HK-2 (cell line): Measurements from ENCODE around the gene APPBP2.
A peak's percentile ranks its signal among the peaks of the same experiment; 100 is the strongest.
"Not testable (repeated sequence)": the region's sequence is repeated elsewhere in the genome, so short reads cannot be mapped to it uniquely, and the experiment has no call there.

Experiments
- DNase-seq: peaks from one replicate; pipeline ENCODE4 v3.0.0-alpha.2; 2018; ENCODE audit not compliant: unreplicated experiment

The APPBP2 gene

DNA sequence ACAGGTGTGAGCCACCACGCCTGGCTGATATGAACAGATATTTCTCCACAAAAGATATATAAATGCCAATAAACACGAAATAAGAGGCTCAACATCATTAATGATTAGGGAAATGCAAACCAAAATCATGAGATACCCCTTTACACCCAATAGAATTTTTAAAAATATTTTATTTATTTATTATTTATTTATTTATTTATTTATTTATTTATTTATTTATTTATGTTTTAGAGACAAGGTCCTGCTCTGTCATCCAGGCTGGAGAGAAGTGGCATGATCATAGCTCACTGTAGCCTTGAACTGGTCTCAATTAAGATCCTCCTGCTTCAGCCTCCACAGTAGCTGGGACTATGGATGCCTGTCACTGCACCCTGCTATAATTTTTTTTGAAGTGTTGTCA is 30.8 kb downstream of the APPBP2 start:
- DNase-seq = no peak

- DNase-seq = no peak
Measured at GRCh38 chr17:60493847-60494321, 32.2 kb downstream of the APPBP2 start.

DNA sequence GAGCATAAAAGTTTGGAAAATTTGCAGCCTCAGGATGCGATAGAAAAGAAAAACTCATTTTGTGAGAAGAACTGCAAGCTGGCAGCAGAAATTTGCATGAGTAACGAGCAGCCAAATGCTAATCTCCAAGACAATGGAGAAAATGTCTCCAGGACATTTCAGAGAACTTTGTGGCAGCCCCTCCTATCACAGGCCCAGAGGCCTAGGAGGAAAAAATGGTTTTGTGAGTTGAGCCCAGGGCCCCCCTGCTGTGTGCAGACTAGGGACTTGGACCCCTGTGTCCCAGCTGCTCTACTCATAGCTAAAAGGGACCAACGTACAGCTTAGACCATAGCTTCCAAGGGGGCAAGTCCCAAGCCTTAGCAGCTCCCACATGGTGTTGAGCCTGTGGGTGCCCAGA is 34.3 kb downstream of the APPBP2 start:
- DNase-seq = no peak

GRCh38 chr17:60490594-60490993 is 35.4 kb downstream of the APPBP2 start:
- DNase-seq = not testable (repeated sequence)

DNA sequence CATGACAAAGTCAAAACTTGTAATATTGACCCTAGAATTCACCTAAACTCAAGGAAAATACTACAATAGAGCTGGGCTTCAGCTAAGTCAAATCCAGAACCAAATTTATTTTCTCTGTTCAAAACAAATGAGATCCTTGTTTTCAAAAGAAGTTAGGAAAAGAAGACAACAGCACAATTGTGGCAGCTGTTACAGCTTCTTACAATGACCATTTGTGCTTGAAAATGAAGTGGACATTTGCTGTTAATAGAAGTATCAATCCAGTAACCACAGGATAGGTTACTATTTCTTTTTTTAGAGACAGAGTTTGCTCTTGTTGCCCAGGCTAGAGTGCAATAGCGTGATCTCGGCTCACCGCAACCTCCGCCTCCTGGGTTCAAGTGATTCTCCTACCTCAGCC is 44.4 kb downstream of the APPBP2 start:
- DNase-seq = no peak

GRCh38 chr17:60473788-60474187 is 52.3 kb downstream of the APPBP2 start:
- DNase-seq = no peak

- no peak for DNase-seq
Measured at GRCh38 chr17:60472449-60472848, 53.6 kb downstream of the APPBP2 start.

DNA sequence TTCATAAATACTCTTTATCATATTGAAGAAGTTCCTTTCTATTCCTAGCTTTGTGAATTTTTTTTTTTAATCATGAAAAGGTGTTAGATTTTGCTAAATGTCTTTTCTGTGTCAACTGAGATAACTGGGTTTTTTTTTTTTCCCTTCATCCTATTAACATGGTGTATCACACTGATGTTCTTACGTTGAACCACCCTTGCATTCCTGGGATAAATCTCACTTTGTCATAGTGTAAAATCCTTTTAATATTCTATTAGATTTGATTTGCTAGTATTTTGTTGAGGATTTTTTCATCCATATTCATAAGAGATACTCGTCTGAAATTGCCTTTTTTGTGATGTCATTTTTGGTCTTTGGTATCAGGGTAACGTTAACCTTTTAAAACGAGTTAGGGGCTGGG is 54.6 kb downstream of the APPBP2 start:
- no peak for DNase-seq

- DNase-seq = no peak
Measured at GRCh38 chr17:60468371-60468770, 57.7 kb downstream of the APPBP2 start.

DNA sequence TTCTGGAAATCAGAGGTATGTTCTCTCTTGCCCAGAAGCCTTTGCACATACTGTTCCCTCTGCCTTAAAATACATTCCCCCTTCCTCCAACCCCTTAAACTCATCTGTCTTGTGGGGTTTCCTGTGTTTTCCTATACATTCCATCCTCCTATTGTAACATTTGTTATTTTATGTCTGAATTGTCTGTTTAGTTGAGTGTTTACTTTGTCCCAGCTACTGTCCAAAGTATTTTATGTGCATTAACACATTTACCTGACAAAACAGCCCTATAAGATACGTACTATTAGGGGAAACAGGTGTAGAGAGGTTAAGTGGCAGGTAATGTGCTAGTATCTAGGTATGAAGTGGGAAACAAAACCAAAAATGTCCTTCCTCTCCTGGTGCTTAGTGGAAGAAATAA is 61.7 kb downstream of the APPBP2 start:
- DNase-seq = no peak

DNA sequence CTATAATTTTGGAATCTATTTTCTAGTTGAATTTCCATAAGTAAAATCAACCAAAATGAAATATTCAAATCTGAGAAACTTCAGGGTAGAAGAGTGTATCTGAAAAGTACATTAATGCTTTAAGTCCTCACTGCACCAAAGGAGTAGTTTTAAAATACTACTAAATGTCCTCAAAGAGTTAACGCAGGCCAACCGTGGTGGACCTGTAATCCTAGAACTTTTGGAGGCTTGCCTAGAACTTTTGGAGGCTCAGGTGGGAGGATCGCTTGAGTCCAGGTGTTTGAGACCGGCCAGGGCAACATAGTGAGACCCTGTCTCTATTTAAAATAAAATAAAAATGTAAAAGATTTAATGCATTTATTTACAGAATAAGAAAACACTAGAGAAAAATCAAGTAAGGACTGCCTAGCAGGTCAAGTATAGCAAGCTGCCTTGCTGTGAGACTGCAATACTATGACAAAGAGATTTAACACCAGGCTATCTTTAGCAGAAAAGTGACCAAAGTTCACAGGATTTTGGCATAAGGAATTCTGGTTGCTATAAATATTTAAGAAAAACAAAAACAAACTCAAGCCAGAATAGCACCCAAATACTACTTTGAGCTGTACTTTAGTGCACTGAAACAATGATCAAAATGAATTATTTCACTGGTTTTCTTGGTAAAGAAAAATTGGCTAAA is 62.7 kb downstream of the APPBP2 start:
- DNase-seq = no peak

DNA sequence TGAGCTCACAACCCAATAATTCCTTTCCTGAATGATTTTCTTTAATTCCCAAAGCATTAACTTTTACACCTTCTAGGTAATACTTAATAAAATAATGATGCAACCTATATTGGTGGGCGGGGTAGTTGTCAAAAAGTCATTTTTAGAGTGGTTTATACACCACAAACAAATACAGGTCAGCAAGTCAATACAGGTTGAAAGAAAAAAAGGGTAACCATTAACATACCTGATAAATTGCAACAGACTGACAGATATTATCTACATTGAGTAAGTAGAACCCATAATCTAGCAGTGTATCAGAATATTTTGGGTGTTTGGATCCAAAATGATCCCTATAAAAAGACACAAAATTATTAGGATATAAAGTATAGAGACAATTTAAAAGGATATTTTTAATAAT is 64.5 kb downstream of the APPBP2 start:
- DNase-seq = no peak

DNA sequence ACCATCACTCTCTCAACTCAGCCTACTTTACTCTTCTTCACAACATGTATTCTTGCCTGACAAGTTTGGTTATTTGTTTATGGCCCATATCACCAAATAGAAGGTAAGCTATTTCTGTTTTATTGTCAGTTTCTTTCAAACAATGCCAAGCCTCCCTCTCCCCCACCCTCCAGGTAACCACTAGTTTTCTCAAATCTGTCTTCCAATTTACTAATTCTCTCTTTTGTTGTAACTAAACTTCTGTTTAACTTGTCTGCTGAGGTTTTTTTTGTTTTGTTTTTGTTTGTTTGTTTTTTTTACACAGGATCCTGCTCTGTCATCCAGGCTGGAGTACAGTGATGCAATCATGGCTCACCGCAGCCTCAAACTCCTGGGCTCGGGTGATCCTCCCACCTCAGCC is 68.9 kb downstream of the APPBP2 start:
- DNase-seq = no peak

DNA sequence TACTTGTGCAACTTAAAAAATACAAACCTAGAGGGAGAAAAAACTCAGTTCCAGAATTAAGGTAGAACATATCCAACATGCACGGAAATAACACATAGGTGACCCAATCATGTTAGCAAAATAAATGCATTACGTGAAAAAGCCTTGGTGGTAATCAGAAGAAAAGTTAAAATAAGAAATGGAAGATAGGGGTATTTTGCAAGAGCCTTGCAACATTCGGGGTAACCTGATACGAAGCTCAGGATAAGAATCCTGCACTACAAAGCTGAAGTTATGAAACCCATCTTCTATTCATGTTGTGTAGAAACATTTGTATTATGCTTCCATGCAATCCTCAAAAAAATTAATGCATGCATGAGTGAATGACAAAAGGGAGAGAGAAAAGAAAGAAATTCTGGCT is 70.7 kb downstream of the APPBP2 start:
- no peak for DNase-seq

DNA sequence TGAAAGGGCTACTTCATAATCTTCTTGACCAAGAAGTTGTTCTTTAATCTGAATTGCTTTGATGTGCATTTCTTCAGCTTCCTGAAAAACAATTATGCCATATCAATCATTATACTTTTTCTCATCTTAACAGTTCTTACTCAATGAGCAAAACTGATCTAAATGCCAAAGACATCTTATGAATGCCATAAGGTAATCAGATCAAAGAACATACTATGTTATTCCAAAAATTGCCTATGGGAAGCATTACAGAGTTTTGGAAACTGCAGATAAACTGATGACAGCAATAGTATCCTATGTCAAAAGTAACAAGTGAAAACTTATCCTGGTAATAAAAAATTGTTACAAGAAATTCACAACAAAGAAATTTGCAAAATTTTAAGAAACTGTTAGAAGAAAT is 74.1 kb downstream of the APPBP2 start:
- no peak for DNase-seq

GRCh38 chr17:60451071-60451470 is 75.0 kb downstream of the APPBP2 start:
- no peak for DNase-seq

DNA sequence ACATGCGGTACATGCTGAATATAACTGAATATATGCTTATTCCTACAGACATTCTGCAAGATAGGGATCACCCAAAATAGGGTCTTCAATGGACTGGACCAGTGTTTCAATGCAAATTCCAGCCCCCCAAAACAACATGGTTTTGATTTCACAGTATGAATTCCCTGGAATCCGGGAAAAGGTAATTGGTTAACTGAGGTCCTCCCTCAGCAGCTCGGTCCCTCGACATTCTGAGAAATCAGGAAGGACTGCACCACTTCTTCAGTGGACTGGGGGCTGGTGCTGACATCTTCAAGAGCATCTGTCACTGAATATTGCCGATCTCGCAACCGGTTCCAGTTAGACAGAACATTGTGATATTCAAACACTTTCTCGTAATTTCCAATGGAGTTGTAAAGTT is 78.7 kb downstream of the APPBP2 start:
- DNase-seq = no peak

- no peak for DNase-seq
Measured at GRCh38 chr17:60445144-60445543, 80.9 kb downstream of the APPBP2 start.

- DNase-seq = no peak
Measured at GRCh38 chr17:60443713-60444112, 82.3 kb downstream of the APPBP2 start.

- DNase-seq = peak; percentile 15
Measured at GRCh38 chr17:60442271-60443173, 83.5 kb downstream of the APPBP2 start.

DNA sequence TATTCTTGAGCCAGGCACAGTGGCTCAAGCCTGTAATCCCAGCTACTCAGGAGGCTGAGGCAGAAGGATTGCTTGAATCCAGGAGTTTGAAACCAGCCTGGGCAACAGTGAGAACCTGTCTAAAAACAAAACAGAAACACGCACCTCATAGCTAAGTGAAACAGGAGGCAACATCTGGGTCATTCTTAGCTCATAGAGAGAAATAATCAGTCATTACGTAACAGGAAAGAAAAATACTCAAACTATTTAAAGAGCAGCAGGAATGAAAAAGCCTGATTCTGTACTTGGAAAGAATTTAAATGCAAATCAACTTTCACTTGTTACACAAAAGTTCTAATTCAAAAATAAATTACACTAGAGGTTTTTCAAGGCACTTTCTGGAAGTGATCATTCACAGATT is 86.5 kb downstream of the APPBP2 start:
- DNase-seq = no peak

- DNase-seq = no peak
Measured at GRCh38 chr17:60436676-60437075, 89.4 kb downstream of the APPBP2 start.
